Liver (tissue), 9 donors: ENCODE results near the gene USH2A. TPM values are rescaled to one million over a fixed set of nuclear protein-coding genes. Genes with fewer than 3 reads are reported as not detected.

Experiments
- DNase-seq: peaks from one replicate; pipeline ENCODE4 v3.0.0-alpha.2; 2017; ENCODE audit warnings: low spot score
- H3K27ac ChIP-seq, 2 donors: one replicate each; pipeline ENCODE4 v1.7.0; 2013; ENCODE audit warnings: inconsistent platforms in 2 of 2, low read length in 2 of 2, control low read depth in 1 of 2, low read depth in 1 of 2, mild to moderate bottlenecking in 1 of 2
- H3K27me3 ChIP-seq, 4 donors: one replicate each; pipeline versions ENCODE4 v1.6.1 to v1.7.0; 2013; ENCODE audit warnings: low read length in 3 of 4, inconsistent platforms in 1 of 4, mild to moderate bottlenecking in 1 of 4, moderate library complexity in 1 of 4; ENCODE audit not compliant: control insufficient read depth in 4 of 4, insufficient read depth in 4 of 4
- H3K36me3 ChIP-seq, 4 donors: one replicate each; pipeline versions ENCODE4 v1.6.1 to v1.7.0; 2013; ENCODE audit warnings: low read length in 3 of 4, mild to moderate bottlenecking in 3 of 4, low read depth in 1 of 4, moderate library complexity in 1 of 4; ENCODE audit not compliant: control insufficient read depth in 4 of 4, insufficient read depth in 3 of 4
- H3K4me1 ChIP-seq, 4 donors: one replicate each; pipeline versions ENCODE4 v1.6.1 to v1.7.0; 2013; ENCODE audit warnings: low read length in 3 of 4, mild to moderate bottlenecking in 3 of 4, moderate library complexity in 1 of 4; ENCODE audit not compliant: control insufficient read depth in 4 of 4, insufficient read depth in 4 of 4
- H3K4me3 ChIP-seq, 3 donors: one replicate each; pipeline versions ENCODE4 v1.6.1 to v1.7.0; 2013; ENCODE audit warnings: low read length in 3 of 3, control low read depth in 1 of 3, low read depth in 1 of 3, mild to moderate bottlenecking in 1 of 3
- H3K9ac ChIP-seq, 2 donors: one replicate each; pipeline ENCODE4 v1.7.0; 2013; ENCODE audit warnings: low read length in 2 of 2, mild to moderate bottlenecking in 2 of 2, moderate library complexity in 2 of 2, control low read depth in 1 of 2, low read depth in 1 of 2
- H3K9me3 ChIP-seq, 4 donors: one replicate each; pipeline versions ENCODE4 v1.6.1 to v1.7.0; 2013; ENCODE audit warnings: low read length in 3 of 4; ENCODE audit not compliant: control insufficient read depth in 4 of 4
- EGR1 ChIP-seq, 2 donors: IDR thresholded peaks; 2 replicates each; pipeline ENCODE4 v1.6.1; 2016 to 2018; ENCODE audit warnings: antibody characterized with exemption in 2 of 2, low read depth in 2 of 2
- FOXA1 ChIP-seq: IDR thresholded peaks from 2 replicates; pipeline ENCODE4 v1.6.1; 2016; ENCODE audit warnings: antibody characterized with exemption
- FOXA2 ChIP-seq: IDR thresholded peaks from 2 replicates; pipeline ENCODE4 v1.6.1; 2016; ENCODE audit warnings: antibody characterized with exemption
- HNF4A ChIP-seq, 2 donors: conservative IDR thresholded peaks; 2 replicates each; pipeline ENCODE4 v1.6.1; 2016; ENCODE audit warnings: antibody characterized with exemption in 2 of 2, mild to moderate bottlenecking in 2 of 2
- HNF4G ChIP-seq: IDR thresholded peaks from 2 replicates; pipeline ENCODE4 v1.6.1; 2016; ENCODE audit warnings: antibody characterized with exemption
- JUND ChIP-seq, 2 donors: IDR thresholded peaks; 2 replicates each; pipeline ENCODE4 v1.6.1; 2016; ENCODE audit warnings: antibody characterized with exemption in 2 of 2
- NR2F2 ChIP-seq: IDR thresholded peaks from 2 replicates; pipeline ENCODE4 v1.6.1; 2016; ENCODE audit warnings: antibody characterized with exemption
- RAD21 ChIP-seq, 2 donors: IDR thresholded peaks; 2 replicates each; pipeline ENCODE4 v1.6.1; 2016; ENCODE audit warnings: antibody characterized with exemption in 2 of 2, mild to moderate bottlenecking in 2 of 2
- REST ChIP-seq: IDR thresholded peaks from 2 replicates; pipeline ENCODE4 v1.6.1; 2016; ENCODE audit warnings: antibody characterized with exemption, mild to moderate bottlenecking
- RXRA ChIP-seq, 2 donors: IDR thresholded peaks; 2 replicates each; pipeline ENCODE4 v1.6.1; 2017 to 2018; ENCODE audit warnings: antibody characterized with exemption in 2 of 2, mild to moderate bottlenecking in 1 of 2
- SP1 ChIP-seq: IDR thresholded peaks from 2 replicates; pipeline ENCODE4 v1.6.1; 2018; ENCODE audit warnings: antibody characterized with exemption, mild to moderate bottlenecking
- YY1 ChIP-seq: IDR thresholded peaks from 2 replicates; pipeline ENCODE4 v1.6.1; 2016; ENCODE audit warnings: antibody characterized with exemption, mild to moderate bottlenecking
- WGBS: extraction: QIAGEN DNeasy Blood & Tissue Kit; methylation state at CpG from one replicate; pipeline ENCODE4 v1.1.7; 2013; 5-methylcytosine and 5-hydroxymethylcytosine counted together
- polyA plus RNA-seq, 2 donors: library from polyadenylated mRNA; stranded (reverse) in 1 of 2; unstranded in 1 of 2; fragments of 200-250 nt in 1 of 2; fragments of >200 nt in 1 of 2; fragmentation: Nextera tagmentation in 1 of 2; extraction: Ambion mirVana in 1 of 2; gene quantifications; one replicate each; pipeline versions ENCODE4 v1.2.1 to v1.2.3, GENCODE V29; 2013 to 2015
- total RNA-seq, 2 donors: library from RNA; depleted of rRNA; stranded (reverse); fragments of >200 nt; gene quantifications; one replicate each; pipeline ENCODE4 v1.2.3, GENCODE V29; 2014
- TF ChIP-seq, protein P1 (sequence below): IDR thresholded peaks from 2 replicates; pipeline ENCODE4 v1.6.1; 2016; ENCODE audit warnings: antibody characterized with exemption
- TF ChIP-seq, protein P2 (sequence below): IDR thresholded peaks from 2 replicates; pipeline ENCODE4 v1.6.1; 2016; ENCODE audit warnings: antibody characterized with exemption
- TF ChIP-seq, protein P3 (sequence below): fragments of 150-350 bp; IDR thresholded peaks from 2 replicates; pipeline ENCODE4 v1.5.1; 2017; ENCODE audit warnings: improper control_type of control experiment, low read depth, low read length; ENCODE audit not compliant: missing input control
- donor health status: healthy.
- donor health status: healthy.
- donor health status: healthy.
- donor health status: healthy.
- donor health status: healthy.

The USH2A gene
- total and polyA plus RNA-seq, 4 donors: 0.14 to 1.0 (median 0.31) TPM

DNA sequence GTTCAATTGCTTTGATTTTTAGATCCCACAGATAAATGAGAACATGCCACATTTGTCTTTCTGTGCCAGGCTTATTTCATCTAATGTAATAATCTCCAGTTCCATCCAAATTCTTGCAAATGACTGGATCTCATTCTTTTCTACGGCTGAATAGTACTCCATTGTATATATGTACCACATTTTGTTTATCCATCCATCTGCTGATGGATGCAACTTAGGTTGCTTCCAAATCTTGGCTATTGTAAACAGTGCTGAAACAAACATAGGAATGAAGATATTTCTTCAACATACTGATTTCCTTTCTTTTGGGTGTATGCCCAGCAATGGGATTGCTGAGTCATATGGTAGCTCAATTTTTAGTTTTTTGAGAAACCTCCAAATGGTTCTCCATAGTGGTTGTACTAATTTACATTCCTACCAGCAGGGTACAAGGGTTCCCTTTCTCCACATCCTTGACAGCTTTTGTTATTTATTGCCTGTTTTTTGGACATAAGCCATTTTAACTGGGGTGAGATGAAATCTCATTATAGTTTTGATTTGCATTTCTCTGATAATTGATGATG lies 511.8 kb downstream of the USH2A start:
- Histone ChIP-seq H3K4me1 (no peaks in the 10 kb centered on the region), H3K27me3 (no peaks in the 10 kb centered on the region), H3K4me3 (no peak overlapping the region), H3K27ac (no peak overlapping the region), H3K9me3 (no peaks in the 10 kb centered on the region), H3K36me3 (no peaks in the 10 kb centered on the region), H3K9ac (no peak overlapping the region)
- TF ChIP-seq SP1 (no peak), REST (no peak), EGR1 (IDR thresholded peaks at IDR 0.05; ENCODE audit: low read depth in 2 of 2) (no peak), NR2F2 (no peak), HNF4A (conservative IDR thresholded peaks at IDR 0.05) (no peak), FOXA1 (no peak), HNF4G (no peak), RXRA (IDR thresholded peaks at IDR 0.05) (no peak), JUND (IDR thresholded peaks at IDR 0.05) (no peak)
- TF ChIP-seq, protein P1, sequence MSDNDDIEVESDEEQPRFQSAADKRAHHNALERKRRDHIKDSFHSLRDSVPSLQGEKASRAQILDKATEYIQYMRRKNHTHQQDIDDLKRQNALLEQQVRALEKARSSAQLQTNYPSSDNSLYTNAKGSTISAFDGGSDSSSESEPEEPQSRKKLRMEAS: no peak
- TF ChIP-seq, protein P2, sequence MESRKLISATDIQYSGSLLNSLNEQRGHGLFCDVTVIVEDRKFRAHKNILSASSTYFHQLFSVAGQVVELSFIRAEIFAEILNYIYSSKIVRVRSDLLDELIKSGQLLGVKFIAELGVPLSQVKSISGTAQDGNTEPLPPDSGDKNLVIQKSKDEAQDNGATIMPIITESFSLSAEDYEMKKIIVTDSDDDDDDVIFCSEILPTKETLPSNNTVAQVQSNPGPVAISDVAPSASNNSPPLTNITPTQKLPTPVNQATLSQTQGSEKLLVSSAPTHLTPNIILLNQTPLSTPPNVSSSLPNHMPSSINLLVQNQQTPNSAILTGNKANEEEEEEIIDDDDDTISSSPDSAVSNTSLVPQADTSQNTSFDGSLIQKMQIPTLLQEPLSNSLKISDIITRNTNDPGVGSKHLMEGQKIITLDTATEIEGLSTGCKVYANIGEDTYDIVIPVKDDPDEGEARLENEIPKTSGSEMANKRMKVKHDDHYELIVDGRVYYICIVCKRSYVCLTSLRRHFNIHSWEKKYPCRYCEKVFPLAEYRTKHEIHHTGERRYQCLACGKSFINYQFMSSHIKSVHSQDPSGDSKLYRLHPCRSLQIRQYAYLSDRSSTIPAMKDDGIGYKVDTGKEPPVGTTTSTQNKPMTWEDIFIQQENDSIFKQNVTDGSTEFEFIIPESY: no peak
- TF ChIP-seq, protein P3, sequence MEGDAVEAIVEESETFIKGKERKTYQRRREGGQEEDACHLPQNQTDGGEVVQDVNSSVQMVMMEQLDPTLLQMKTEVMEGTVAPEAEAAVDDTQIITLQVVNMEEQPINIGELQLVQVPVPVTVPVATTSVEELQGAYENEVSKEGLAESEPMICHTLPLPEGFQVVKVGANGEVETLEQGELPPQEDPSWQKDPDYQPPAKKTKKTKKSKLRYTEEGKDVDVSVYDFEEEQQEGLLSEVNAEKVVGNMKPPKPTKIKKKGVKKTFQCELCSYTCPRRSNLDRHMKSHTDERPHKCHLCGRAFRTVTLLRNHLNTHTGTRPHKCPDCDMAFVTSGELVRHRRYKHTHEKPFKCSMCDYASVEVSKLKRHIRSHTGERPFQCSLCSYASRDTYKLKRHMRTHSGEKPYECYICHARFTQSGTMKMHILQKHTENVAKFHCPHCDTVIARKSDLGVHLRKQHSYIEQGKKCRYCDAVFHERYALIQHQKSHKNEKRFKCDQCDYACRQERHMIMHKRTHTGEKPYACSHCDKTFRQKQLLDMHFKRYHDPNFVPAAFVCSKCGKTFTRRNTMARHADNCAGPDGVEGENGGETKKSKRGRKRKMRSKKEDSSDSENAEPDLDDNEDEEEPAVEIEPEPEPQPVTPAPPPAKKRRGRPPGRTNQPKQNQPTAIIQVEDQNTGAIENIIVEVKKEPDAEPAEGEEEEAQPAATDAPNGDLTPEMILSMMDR: no peak
- no peak for DNase-seq
- WGBS: 97% methylated on average over 1 of the region's 1 CpG

DNA sequence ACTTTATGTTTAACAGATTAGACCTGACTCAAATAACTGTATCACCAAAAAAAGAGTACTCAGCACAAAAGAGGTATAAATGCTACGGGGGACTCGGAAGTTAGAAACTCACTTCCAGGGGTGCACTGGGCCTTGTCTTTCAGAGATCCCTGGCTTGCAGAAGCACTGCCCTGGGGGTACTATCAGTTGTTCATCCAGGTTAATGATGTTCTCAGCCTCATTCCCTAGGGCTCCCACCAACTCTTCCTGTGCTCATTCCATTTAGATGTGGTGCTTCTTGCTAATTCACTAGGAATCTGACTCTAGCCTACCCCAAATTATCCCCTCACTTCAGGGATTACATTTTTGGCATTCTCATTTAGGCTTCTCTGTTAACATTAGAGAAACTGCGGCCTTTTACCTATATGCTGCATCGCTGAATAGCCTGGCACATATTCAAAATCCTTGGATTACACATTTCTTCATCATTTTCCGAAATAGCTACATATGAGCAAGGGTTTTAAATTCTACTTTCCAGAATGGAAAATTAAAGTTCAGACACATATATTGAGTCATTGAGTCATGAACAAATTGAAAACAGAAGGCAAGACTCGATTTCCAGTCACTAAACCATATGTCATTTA lies 517.6 kb downstream of the USH2A start:
- no peak for TF ChIP-seq REST
- no peak for TF ChIP-seq FOXA1
- no peak for TF ChIP-seq FOXA2
- TF ChIP-seq RAD21 (IDR thresholded peaks at IDR 0.05): no peak
- TF ChIP-seq, protein P2: no peak
- TF ChIP-seq, protein P1: no peak
- TF ChIP-seq EGR1 (IDR thresholded peaks at IDR 0.05; ENCODE audit: low read depth in 2 of 2): no peak
- no peak for TF ChIP-seq YY1
- DNase-seq: no peak
- no peaks in the 10 kb centered on the region for H3K9me3 ChIP-seq
- H3K4me1 ChIP-seq: no peaks in the 10 kb centered on the region
- no peak overlapping the region for H3K27ac ChIP-seq
- H3K27me3 ChIP-seq: no peaks in the 10 kb centered on the region
- no peak overlapping the region for H3K9ac ChIP-seq
- H3K36me3 ChIP-seq: no peaks in the 10 kb centered on the region
- WGBS: 87% methylated on average over 6 of the region's 6 CpGs
- no peak overlapping the region for H3K4me3 ChIP-seq
